ENCODE measurements around the gene TNS1.

TNS1 gene

GRCh38 chr2:217929757-217930707 is 72.8 kb downstream of the TNS1 start:
- peak overlapping the region in 4 of 5 donors; percentile 7 to 27 (median 16) for H3K4me3 ChIP-seq (ENCODE audit: low read depth in 1 of 5, low read length in 5 of 5)
- H3K4me1 ChIP-seq (ENCODE audit: control insufficient read depth in 5 of 5, insufficient read depth in 5 of 5, low read length in 5 of 5) = peaks cover 46 to 100% (median 99%) of the 10 kb centered on the region in 5 donors
- H3K27me3 ChIP-seq (ENCODE audit: control insufficient read depth in 5 of 5, insufficient read depth in 4 of 5, low read length in 5 of 5) = no peaks in the 10 kb centered on the region
- peaks cover 5 to 40% (median 20%) of the 10 kb centered on the region in 5 donors for H3K36me3 ChIP-seq (ENCODE audit: control insufficient read depth in 5 of 5, insufficient read depth in 5 of 5, low read length in 5 of 5)
- H3K27ac ChIP-seq (ENCODE audit: low read depth, low read length) = peak overlapping the region; percentile 99
- H3K9ac ChIP-seq (ENCODE audit: low read length in 5 of 5) = peak overlapping the region; percentile 33 to 84 (median 59)
- H3K9me3 ChIP-seq (ENCODE audit: control insufficient read depth in 5 of 5, low read length in 5 of 5) = no peaks in the 10 kb centered on the region

GRCh38 chr2:217929272-217929671 is 73.5 kb downstream of the TNS1 start:
- Histone ChIP-seq H3K36me3 (ENCODE audit: control insufficient read depth in 5 of 5, insufficient read depth in 5 of 5, low read length in 5 of 5) (peaks cover 5 to 40% (median 20%) of the 10 kb centered on the region in 5 donors), H3K4me1 (ENCODE audit: control insufficient read depth in 5 of 5, insufficient read depth in 5 of 5, low read length in 5 of 5) (peaks cover 41 to 100% (median 99%) of the 10 kb centered on the region in 5 donors), H3K27ac (ENCODE audit: low read depth, low read length) (peak overlapping the region; percentile 99), H3K9ac (ENCODE audit: low read length in 5 of 5) (peak overlapping the region; percentile 34 to 89 (median 68)), H3K9me3 (ENCODE audit: control insufficient read depth in 5 of 5, low read length in 5 of 5) (no peaks in the 10 kb centered on the region), H3K27me3 (ENCODE audit: control insufficient read depth in 5 of 5, insufficient read depth in 4 of 5, low read length in 5 of 5) (no peaks in the 10 kb centered on the region), H3K4me3 (ENCODE audit: low read depth in 1 of 5, low read length in 5 of 5) (peak overlapping the region; percentile 11 to 41 (median 24))

- H3K9me3 ChIP-seq (ENCODE audit: control insufficient read depth in 5 of 5, low read length in 5 of 5) = no peaks in the 10 kb centered on the region
- peak overlapping the region; percentile 34 to 89 (median 68) for H3K9ac ChIP-seq (ENCODE audit: low read length in 5 of 5)
- peaks cover 39 to 100% (median 99%) of the 10 kb centered on the region in 5 donors for H3K4me1 ChIP-seq (ENCODE audit: control insufficient read depth in 5 of 5, insufficient read depth in 5 of 5, low read length in 5 of 5)
- peak overlapping the region in 3 of 5 donors; percentile 12 to 27 (median 15) for H3K4me3 ChIP-seq (ENCODE audit: low read depth in 1 of 5, low read length in 5 of 5)
- H3K36me3 ChIP-seq (ENCODE audit: control insufficient read depth in 5 of 5, insufficient read depth in 5 of 5, low read length in 5 of 5) = peaks cover 5 to 42% (median 17%) of the 10 kb centered on the region in 5 donors
- no peaks in the 10 kb centered on the region for H3K27me3 ChIP-seq (ENCODE audit: control insufficient read depth in 5 of 5, insufficient read depth in 4 of 5, low read length in 5 of 5)
- H3K27ac ChIP-seq (ENCODE audit: low read depth, low read length) = peak overlapping the region; percentile 99
Observed at GRCh38 chr2:217928324-217929181, 74.2 kb downstream of the TNS1 start.

- peak overlapping the region; percentile 34 to 87 (median 68) for H3K9ac ChIP-seq (ENCODE audit: low read length in 5 of 5)
- peak overlapping the region; percentile 99 for H3K27ac ChIP-seq (ENCODE audit: low read depth, low read length)
- peak overlapping the region in 3 of 5 donors; percentile 12 to 32 (median 19) for H3K4me3 ChIP-seq (ENCODE audit: low read depth in 1 of 5, low read length in 5 of 5)
- no peaks in the 10 kb centered on the region for H3K27me3 ChIP-seq (ENCODE audit: control insufficient read depth in 5 of 5, insufficient read depth in 4 of 5, low read length in 5 of 5)
- H3K36me3 ChIP-seq (ENCODE audit: control insufficient read depth in 5 of 5, insufficient read depth in 5 of 5, low read length in 5 of 5) = peaks cover 5 to 40% (median 17%) of the 10 kb centered on the region in 5 donors
- H3K4me1 ChIP-seq (ENCODE audit: control insufficient read depth in 5 of 5, insufficient read depth in 5 of 5, low read length in 5 of 5) = peaks cover 36 to 100% (median 99%) of the 10 kb centered on the region in 5 donors
- H3K9me3 ChIP-seq (ENCODE audit: control insufficient read depth in 5 of 5, low read length in 5 of 5) = no peaks in the 10 kb centered on the region
Observed at GRCh38 chr2:217927601-217928323, 75.0 kb downstream of the TNS1 start.

GRCh38 chr2:217926801-217927200 is 76.0 kb downstream of the TNS1 start:
- no peaks in the 10 kb centered on the region for H3K9me3 ChIP-seq (ENCODE audit: control insufficient read depth in 5 of 5, low read length in 5 of 5)
- H3K4me1 ChIP-seq (ENCODE audit: control insufficient read depth in 5 of 5, insufficient read depth in 5 of 5, low read length in 5 of 5) = peaks cover 38 to 100% (median 99%) of the 10 kb centered on the region in 5 donors
- H3K27ac ChIP-seq (ENCODE audit: low read depth, low read length) = peak overlapping the region; percentile 99
- H3K9ac ChIP-seq (ENCODE audit: low read length in 5 of 5) = peak overlapping the region in 4 of 5 donors; percentile 11 to 87 (median 50)
- H3K36me3 ChIP-seq (ENCODE audit: control insufficient read depth in 5 of 5, insufficient read depth in 5 of 5, low read length in 5 of 5) = peaks cover 0 to 33% (median 13%) of the 10 kb centered on the region in 5 donors
- no peak overlapping the region for H3K4me3 ChIP-seq (ENCODE audit: low read depth in 1 of 5, low read length in 5 of 5)
- no peaks in the 10 kb centered on the region for H3K27me3 ChIP-seq (ENCODE audit: control insufficient read depth in 5 of 5, insufficient read depth in 4 of 5, low read length in 5 of 5)

- H3K4me1 ChIP-seq (ENCODE audit: control insufficient read depth in 5 of 5, insufficient read depth in 5 of 5, low read length in 5 of 5) = peaks cover 40 to 100% (median 100%) of the 10 kb centered on the region in 5 donors
Observed at GRCh38 chr2:217924346-217924901, 78.4 kb downstream of the TNS1 start.

GRCh38 chr2:217923007-217923686 is 79.6 kb downstream of the TNS1 start:
- Histone ChIP-seq H3K4me3 (ENCODE audit: low read depth in 1 of 5, low read length in 5 of 5) (peak overlapping the region in 1 of 5 donors; percentile 26), H3K36me3 (ENCODE audit: control insufficient read depth in 5 of 5, insufficient read depth in 5 of 5, low read length in 5 of 5) (peaks cover 0 to 55% (median 24%) of the 10 kb centered on the region in 5 donors), H3K27me3 (ENCODE audit: control insufficient read depth in 5 of 5, insufficient read depth in 4 of 5, low read length in 5 of 5) (no peaks in the 10 kb centered on the region), H3K27ac (ENCODE audit: low read depth, low read length) (peak overlapping the region; percentile 99), H3K9me3 (ENCODE audit: control insufficient read depth in 5 of 5, low read length in 5 of 5) (no peaks in the 10 kb centered on the region), H3K4me1 (ENCODE audit: control insufficient read depth in 5 of 5, insufficient read depth in 5 of 5, low read length in 5 of 5) (peaks cover 39 to 100% (median 100%) of the 10 kb centered on the region in 5 donors), H3K9ac (ENCODE audit: low read length in 5 of 5) (peak overlapping the region in 2 of 5 donors; percentile 20 to 41)

More at GRCh38 chr2:217924346-217924901, 78.4 kb downstream of the TNS1 start:
- H3K27me3 ChIP-seq (ENCODE audit: control insufficient read depth in 5 of 5, insufficient read depth in 4 of 5, low read length in 5 of 5) = no peaks in the 10 kb centered on the region
- H3K27ac ChIP-seq (ENCODE audit: low read depth, low read length) = peak overlapping the region; percentile 99
- no peaks in the 10 kb centered on the region for H3K9me3 ChIP-seq (ENCODE audit: control insufficient read depth in 5 of 5, low read length in 5 of 5)
- no peak overlapping the region for H3K4me3 ChIP-seq (ENCODE audit: low read depth in 1 of 5, low read length in 5 of 5)
- peak overlapping the region in 3 of 5 donors; percentile 20 to 41 (median 22) for H3K9ac ChIP-seq (ENCODE audit: low read length in 5 of 5)
- H3K36me3 ChIP-seq (ENCODE audit: control insufficient read depth in 5 of 5, insufficient read depth in 5 of 5, low read length in 5 of 5) = peaks cover 0 to 42% (median 15%) of the 10 kb centered on the region in 5 donors

GRCh38 chr2:217922101-217923006 is 80.4 kb downstream of the TNS1 start:
- H3K4me1 ChIP-seq (ENCODE audit: control insufficient read depth in 5 of 5, insufficient read depth in 5 of 5, low read length in 5 of 5) = peaks cover 37 to 100% (median 100%) of the 10 kb centered on the region in 5 donors
- peak overlapping the region in 4 of 5 donors; percentile 16 to 62 (median 39) for H3K9ac ChIP-seq (ENCODE audit: low read length in 5 of 5)
- H3K9me3 ChIP-seq (ENCODE audit: control insufficient read depth in 5 of 5, low read length in 5 of 5) = no peaks in the 10 kb centered on the region
- H3K27me3 ChIP-seq (ENCODE audit: control insufficient read depth in 5 of 5, insufficient read depth in 4 of 5, low read length in 5 of 5) = no peaks in the 10 kb centered on the region
- H3K36me3 ChIP-seq (ENCODE audit: control insufficient read depth in 5 of 5, insufficient read depth in 5 of 5, low read length in 5 of 5) = peaks cover 0 to 60% (median 29%) of the 10 kb centered on the region in 5 donors
- peak overlapping the region; percentile 99 for H3K27ac ChIP-seq (ENCODE audit: low read depth, low read length)
- peak overlapping the region in 1 of 5 donors; percentile 9 for H3K4me3 ChIP-seq (ENCODE audit: low read depth in 1 of 5, low read length in 5 of 5)

All from subcutaneous abdominal adipose tissue (tissue), 5 donors.